ENCODE results near the gene VASP. TPM values are rescaled to one million over a fixed set of nuclear protein-coding genes. Genes with fewer than 3 reads are reported as not detected.

Gene VASP
- total and polyA plus RNA-seq, 2 experiments from 2014 or later, result 72.4 to 91.6 TPM

DNA sequence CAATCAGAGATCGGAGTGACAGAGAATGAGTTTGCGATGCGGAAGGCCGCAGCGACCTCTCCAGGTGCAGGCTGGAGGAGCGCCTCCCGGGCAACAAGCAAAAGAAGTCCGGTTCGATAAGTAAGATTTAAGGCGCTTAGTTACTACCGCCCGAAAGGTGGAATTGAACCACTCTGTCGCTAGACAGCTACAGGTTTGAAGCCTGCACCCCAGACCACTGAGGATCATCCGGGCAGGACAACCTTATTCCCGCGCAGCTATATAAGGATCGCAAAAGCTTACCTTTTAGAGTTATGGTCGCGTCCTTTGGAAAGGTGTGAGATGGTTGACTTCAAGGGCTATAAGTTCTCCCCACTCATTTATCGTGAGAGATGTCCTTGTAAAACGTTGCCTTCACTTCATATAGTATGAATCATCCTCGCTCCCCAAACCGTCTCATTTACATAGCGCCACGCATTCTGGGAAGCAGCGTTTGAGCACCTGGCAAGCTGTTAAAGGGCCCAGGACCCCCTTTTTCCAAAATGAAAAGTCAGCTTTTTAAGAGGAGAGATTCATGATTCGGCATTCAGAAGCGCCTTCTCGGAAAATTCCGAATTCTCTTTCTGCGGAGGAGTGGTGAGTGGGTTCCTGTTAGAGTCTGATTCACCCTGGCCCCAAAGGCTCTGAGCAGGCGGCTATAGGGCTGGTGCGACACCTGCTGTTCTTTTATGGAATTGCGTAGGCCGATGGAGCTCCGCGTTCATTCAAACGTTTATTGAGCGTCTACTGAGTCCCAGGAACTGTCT, 28.6 kb upstream of the VASP start:
- Histone ChIP-seq H3K9me3 (ENCODE audit: low read depth) (no peaks in the 10 kb centered on the region), H3K4me3 (peak overlapping the region; percentile 53), H3K27me3 (no peaks in the 10 kb centered on the region), H3K4me1 (ENCODE audit: low read depth) (no peaks in the 10 kb centered on the region), H3K27ac (peak overlapping the region; percentile 100), H3K36me3 (no peaks in the 10 kb centered on the region)
- peak; percentile 93 to 95 for DNase-seq (ENCODE audit: low read depth in 1 of 2, low spot score in 1 of 2)
- TF ChIP-seq, protein P1, sequence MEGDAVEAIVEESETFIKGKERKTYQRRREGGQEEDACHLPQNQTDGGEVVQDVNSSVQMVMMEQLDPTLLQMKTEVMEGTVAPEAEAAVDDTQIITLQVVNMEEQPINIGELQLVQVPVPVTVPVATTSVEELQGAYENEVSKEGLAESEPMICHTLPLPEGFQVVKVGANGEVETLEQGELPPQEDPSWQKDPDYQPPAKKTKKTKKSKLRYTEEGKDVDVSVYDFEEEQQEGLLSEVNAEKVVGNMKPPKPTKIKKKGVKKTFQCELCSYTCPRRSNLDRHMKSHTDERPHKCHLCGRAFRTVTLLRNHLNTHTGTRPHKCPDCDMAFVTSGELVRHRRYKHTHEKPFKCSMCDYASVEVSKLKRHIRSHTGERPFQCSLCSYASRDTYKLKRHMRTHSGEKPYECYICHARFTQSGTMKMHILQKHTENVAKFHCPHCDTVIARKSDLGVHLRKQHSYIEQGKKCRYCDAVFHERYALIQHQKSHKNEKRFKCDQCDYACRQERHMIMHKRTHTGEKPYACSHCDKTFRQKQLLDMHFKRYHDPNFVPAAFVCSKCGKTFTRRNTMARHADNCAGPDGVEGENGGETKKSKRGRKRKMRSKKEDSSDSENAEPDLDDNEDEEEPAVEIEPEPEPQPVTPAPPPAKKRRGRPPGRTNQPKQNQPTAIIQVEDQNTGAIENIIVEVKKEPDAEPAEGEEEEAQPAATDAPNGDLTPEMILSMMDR (IDR thresholded peaks at IDR 0.05; ENCODE audit: low read depth, low read length), result peak; percentile 94

DNA sequence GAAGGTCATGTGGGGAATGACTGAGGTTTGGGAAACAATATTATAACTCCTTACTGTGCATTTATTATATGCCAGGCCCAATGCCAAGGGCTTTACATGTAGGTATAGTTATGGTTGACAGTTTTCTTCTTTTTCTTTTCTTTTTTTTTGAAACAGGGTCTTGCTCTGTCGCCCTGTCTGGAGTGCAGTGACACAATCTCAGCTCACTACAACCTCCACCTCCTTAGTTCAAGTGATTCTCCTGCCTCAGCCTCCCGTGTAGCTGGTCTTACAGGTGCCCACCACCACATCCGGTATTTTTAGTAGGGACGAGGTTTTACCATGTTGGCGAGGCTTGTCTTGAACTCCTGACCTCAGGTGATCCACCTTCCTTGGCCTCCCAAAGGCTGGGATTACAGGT, 24.2 kb upstream of the VASP start:
- TF ChIP-seq, protein P1 (IDR thresholded peaks at IDR 0.05; ENCODE audit: low read depth, low read length), result no peak
- Histone ChIP-seq H3K4me3 (no peak overlapping the region), H3K9me3 (ENCODE audit: low read depth) (no peaks in the 10 kb centered on the region), H3K27me3 (no peaks in the 10 kb centered on the region), H3K4me1 (ENCODE audit: low read depth) (no peaks in the 10 kb centered on the region), H3K27ac (no peak overlapping the region), H3K36me3 (no peaks in the 10 kb centered on the region)
- no peak for DNase-seq (ENCODE audit: low read depth in 1 of 2, low spot score in 1 of 2)

DNA sequence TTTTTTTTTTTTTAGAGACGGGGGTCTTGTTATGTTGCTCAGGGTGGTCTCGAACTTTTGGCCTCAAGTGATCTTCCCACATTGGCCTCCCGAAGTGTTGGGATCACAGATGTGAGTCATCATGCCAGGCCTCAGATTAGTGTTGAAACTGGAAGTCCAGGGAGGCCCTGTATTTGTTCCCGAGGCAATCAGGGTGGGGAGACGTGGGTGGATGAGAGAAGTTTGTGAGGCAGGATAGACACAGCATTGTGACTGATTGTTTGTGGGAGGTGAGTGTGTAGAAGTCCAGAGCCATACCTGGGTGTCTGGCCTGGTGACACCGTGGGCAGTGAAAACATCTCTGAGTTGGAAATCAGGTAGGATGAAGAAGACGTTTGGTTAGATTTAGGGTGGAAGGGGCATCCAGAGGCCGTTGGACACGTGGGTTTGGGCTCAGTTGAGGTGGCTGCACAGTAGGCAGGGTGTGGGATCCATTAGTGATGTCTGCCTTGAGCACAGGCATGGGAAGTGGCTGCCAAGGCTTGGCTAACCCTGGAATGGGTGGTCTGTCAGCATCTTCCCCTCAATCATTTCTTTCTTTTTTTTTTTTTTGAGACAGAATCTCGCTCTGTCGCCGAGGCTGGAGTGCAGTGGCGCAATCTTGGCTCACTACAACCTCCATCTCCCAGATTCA, 22.9 kb upstream of the VASP start:
- TF ChIP-seq, protein P1 (IDR thresholded peaks at IDR 0.05; ENCODE audit: low read depth, low read length), result no peak
- Histone ChIP-seq H3K27ac (no peak overlapping the region), H3K4me1 (ENCODE audit: low read depth) (no peaks in the 10 kb centered on the region), H3K9me3 (ENCODE audit: low read depth) (no peaks in the 10 kb centered on the region), H3K27me3 (no peaks in the 10 kb centered on the region), H3K36me3 (no peaks in the 10 kb centered on the region), H3K4me3 (no peak overlapping the region)
- DNase-seq (ENCODE audit: low read depth in 1 of 2, low spot score in 1 of 2), result peak in 1 of 2 donors; percentile 60

DNA sequence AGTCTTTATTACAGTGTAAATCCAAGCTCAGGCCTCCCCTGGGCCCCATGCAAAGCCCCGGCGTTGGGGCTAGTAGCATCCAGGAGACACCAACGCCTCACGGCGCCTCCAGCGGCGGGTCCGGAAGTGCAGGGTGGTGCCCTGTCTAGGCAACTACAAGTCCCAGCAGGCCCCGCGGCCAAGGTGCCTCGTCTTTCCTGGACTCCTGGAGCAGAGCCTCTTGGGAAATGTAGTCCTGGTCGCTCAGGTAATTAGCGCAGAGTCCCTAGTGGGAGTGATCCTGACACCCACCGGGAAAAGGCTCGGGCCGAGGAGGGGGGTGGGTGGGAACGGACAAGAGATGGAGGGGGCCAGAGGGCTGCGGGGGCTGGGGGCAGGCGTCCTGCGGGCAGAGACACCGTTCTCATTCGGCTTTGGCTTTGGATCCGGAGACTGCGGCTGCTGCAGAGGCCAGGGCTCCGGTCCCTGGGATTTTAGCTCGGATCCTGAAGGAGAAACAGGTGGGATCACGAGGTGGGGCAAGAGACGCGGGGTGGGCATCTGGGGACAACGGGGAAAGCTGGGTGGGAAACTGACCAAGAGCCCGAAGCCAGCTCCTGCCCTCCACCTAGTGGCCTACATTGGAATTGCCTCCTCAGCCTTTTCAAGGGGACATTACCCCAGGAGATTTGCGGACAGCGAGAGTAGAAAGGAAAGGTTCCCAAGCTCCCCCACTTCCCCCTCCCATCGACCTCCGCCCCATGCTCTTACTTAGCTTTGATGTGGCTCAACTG, 21.8 kb upstream of the VASP start:
- H3K27ac ChIP-seq, result peak overlapping the region; percentile 86
- TF ChIP-seq, protein P1 (IDR thresholded peaks at IDR 0.05; ENCODE audit: low read depth, low read length), result peak; percentile 86

DNA sequence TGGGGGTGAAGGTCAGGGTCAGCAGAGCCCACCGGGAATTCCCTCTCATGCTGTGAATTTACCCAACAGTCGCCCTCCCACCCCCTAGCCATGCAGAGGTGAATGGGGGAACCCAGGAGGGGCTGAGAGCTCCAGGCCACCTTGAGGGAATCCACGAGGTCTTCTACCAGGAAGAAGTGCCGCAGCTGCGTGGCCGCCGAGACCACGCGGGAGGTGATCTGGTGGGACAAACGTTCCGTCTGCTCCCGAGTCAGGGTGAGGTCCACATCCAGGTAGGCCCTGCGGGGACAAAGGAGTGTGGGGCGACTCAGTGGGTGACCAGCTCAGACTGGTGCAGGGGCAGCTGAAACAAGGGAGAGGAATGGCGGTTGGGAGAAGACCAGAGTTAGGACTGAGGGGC, 18.6 kb upstream of the VASP start:
- H3K36me3 ChIP-seq, result no peaks in the 10 kb centered on the region
- TF ChIP-seq, protein P1 (IDR thresholded peaks at IDR 0.05; ENCODE audit: low read depth, low read length), result no peak
- no peak overlapping the region for H3K4me3 ChIP-seq
- no peak for DNase-seq (ENCODE audit: low read depth in 1 of 2, low spot score in 1 of 2)
- no peaks in the 10 kb centered on the region for H3K9me3 ChIP-seq (ENCODE audit: low read depth)
- H3K4me1 ChIP-seq (ENCODE audit: low read depth), result no peaks in the 10 kb centered on the region
- H3K27me3 ChIP-seq, result no peaks in the 10 kb centered on the region
- no peak overlapping the region for H3K27ac ChIP-seq

More for the DNA sequence above, 21.8 kb upstream of the VASP start:
- Histone ChIP-seq H3K9me3 (ENCODE audit: low read depth) (no peaks in the 10 kb centered on the region), H3K36me3 (no peaks in the 10 kb centered on the region), H3K27me3 (no peaks in the 10 kb centered on the region), H3K4me3 (peak overlapping the region; percentile 45), H3K4me1 (ENCODE audit: low read depth) (no peaks in the 10 kb centered on the region)
- peak; percentile 97 to 98 for DNase-seq (ENCODE audit: low read depth in 1 of 2, low spot score in 1 of 2)
